ENCODE measurements around the gene RIMBP2. TPM values are rescaled to one million over a fixed set of nuclear protein-coding genes. Genes with fewer than 3 reads are reported as not detected.

RIMBP2 gene
- polyA plus RNA-seq, 1 donor from 2014 or later: 14.6 TPM

DNA sequence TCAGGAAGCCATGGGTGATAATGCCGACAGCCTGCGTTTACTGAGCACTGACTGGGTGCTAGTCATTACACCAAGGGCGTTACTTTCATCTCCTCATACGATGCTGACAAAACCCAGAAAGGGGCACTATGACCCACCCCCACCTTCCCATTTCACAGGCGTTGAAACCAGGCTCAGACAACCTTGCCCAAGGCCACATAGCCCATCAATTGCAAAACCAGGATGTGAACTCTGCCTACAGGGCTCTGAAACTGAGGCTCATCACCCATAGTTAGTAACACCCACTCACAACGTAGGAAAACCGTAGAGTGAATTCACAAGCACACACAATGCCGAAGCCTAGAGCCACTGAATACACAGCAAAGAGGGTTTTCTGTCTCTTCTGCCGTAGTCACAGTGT is 119.9 kb downstream of the RIMBP2 start:
- Histone ChIP-seq H3K79me2 (replicated peaks; ENCODE audit: insufficient read depth, low read length) (no peaks in the 10 kb centered on the region), H3K9me3 (ENCODE audit: low read length) (no peaks in the 10 kb centered on the region), H3K27ac (ENCODE audit: low read length) (no peak overlapping the region), H3K9ac (ENCODE audit: low read length) (no peak overlapping the region), H3F3A (ENCODE audit: insufficient read depth, low read length, poor library complexity, severe bottlenecking) (no peaks in the 10 kb centered on the region), H3K4me2 (ENCODE audit: low read length) (no peak overlapping the region), H3K9me2 (ENCODE audit: insufficient read depth, low read length) (no peaks in the 10 kb centered on the region), H2AFZ (ENCODE audit: low read depth, low read length) (no peak overlapping the region), H3K4me3 (ENCODE audit: low read length) (no peak overlapping the region), H3K36me3 (ENCODE audit: insufficient read depth, low read length) (no peaks in the 10 kb centered on the region), H3K27me3 (ENCODE audit: insufficient read depth, low read depth, low read length) (no peaks in the 10 kb centered on the region), H4K20me1 (ENCODE audit: insufficient read depth) (no peaks in the 10 kb centered on the region)
- TF ChIP-seq TAF1 (IDR thresholded peaks at IDR 0.05; ENCODE audit: low read depth) (no peak), EP300 (conservative IDR thresholded peaks at IDR 0.05; ENCODE audit: poor library complexity, severe bottlenecking) (no peak), MXI1 (conservative IDR thresholded peaks at IDR 0.05; ENCODE audit: poor library complexity, severe bottlenecking) (no peak), REST (IDR thresholded peaks at IDR 0.05; ENCODE audit: borderline replicate concordance) (no peak), SMC3 (conservative IDR thresholded peaks at IDR 0.05; ENCODE audit: poor library complexity) (no peak), RAD21 (conservative IDR thresholded peaks at IDR 0.05) (no peak), CTCF (IDR thresholded peaks at IDR 0.05; ENCODE audit: poor library complexity, severe bottlenecking) (no peak)

GRCh38 chr12:130595566-130595965 is 120.5 kb downstream of the RIMBP2 start:
- H3K79me2 ChIP-seq (replicated peaks; ENCODE audit: insufficient read depth, low read length): no peaks in the 10 kb centered on the region

More at GRCh38 chr12:130595566-130595965, 120.5 kb downstream of the RIMBP2 start:
- no peaks in the 10 kb centered on the region for H3K27me3 ChIP-seq (ENCODE audit: insufficient read depth, low read depth, low read length)
- no peak overlapping the region for H3K4me2 ChIP-seq (ENCODE audit: low read length)
- no peaks in the 10 kb centered on the region for H4K20me1 ChIP-seq (ENCODE audit: insufficient read depth)
- TF ChIP-seq EZH2 (IDR thresholded peaks at IDR 0.05; ENCODE audit: borderline replicate concordance, insufficient read depth, low read length, poor library complexity, severe bottlenecking) (no peak), POLR2AphosphoS5 (IDR thresholded peaks at IDR 0.05) (no peak), EP300 (conservative IDR thresholded peaks at IDR 0.05; ENCODE audit: poor library complexity, severe bottlenecking) (no peak), SMC3 (conservative IDR thresholded peaks at IDR 0.05; ENCODE audit: poor library complexity) (no peak), CTCF (IDR thresholded peaks at IDR 0.05; ENCODE audit: poor library complexity, severe bottlenecking) (no peak), RAD21 (conservative IDR thresholded peaks at IDR 0.05) (no peak), MXI1 (conservative IDR thresholded peaks at IDR 0.05; ENCODE audit: poor library complexity, severe bottlenecking) (no peak)
- H3K27ac ChIP-seq (ENCODE audit: low read length): no peak overlapping the region
- no peak overlapping the region for H3K4me3 ChIP-seq (ENCODE audit: low read length)
- no peak overlapping the region for H2AFZ ChIP-seq (ENCODE audit: low read depth, low read length)
- H3F3A ChIP-seq (ENCODE audit: insufficient read depth, low read length, poor library complexity, severe bottlenecking): no peaks in the 10 kb centered on the region
- H3K9me2 ChIP-seq (ENCODE audit: insufficient read depth, low read length): no peaks in the 10 kb centered on the region
- H3K9ac ChIP-seq (ENCODE audit: low read length): no peak overlapping the region
- H3K36me3 ChIP-seq (ENCODE audit: insufficient read depth, low read length): no peaks in the 10 kb centered on the region
- H3K9me3 ChIP-seq (ENCODE audit: low read length): no peaks in the 10 kb centered on the region

All from neural cell (in vitro differentiated cells).